ENCODE results near the gene FGF19.

The FGF19 gene

DNA sequence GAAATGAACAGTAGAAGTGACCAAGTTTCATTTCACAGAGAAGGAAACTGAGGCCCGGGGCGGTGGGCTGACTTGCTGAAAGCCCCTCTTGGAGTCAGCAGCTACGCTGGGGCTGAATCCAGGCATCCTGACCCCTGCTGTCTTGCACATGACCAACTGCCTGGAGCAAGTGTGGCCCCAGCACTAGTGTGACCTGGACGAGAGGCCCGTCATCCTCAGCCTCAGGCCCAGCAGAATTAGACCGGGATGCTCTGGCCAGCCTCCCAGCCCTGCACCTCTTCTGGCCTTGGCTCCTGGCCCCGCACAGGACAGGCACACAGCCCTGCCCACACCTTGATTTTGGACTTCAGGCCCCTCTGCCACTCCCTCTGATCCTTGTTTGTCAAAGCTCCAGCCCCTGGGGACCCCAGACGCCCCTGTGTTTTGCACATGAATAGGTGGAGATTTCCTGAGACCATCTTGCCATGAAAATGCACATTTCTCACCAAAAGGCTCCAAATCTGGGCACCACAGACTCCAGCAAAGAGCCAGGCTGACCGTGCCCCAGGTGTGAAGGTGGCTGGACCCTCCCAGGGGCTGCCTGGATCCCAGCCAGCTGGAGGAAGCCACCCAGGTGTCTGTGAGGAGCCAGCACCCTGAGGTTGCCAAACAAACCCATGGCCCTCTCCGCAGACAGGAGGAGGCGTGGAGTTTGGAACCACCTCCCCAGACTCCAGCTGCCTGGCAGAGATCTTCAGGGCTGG, 46.5 kb upstream of the FGF19 start:
- no peaks in the 10 kb centered on the region for H4K20me1 ChIP-seq (ENCODE audit: insufficient read depth, low read length)
- H3K27me3 ChIP-seq (ENCODE audit: insufficient read depth, low read length): 0 out of 2 replicates have a peak, but pooled peaks cover 3% of the 10 kb centered on the region
- no peaks in the 10 kb centered on the region for H3K79me2 ChIP-seq (ENCODE audit: insufficient read depth, low read length)
- H3K9me3 ChIP-seq (ENCODE audit: low read length): no peaks in the 10 kb centered on the region
- no peak overlapping the region for H3K27ac ChIP-seq (ENCODE audit: low read depth, low read length, poor library complexity, severe bottlenecking)
- H3K4me3 ChIP-seq (ENCODE audit: low read depth, low read length, poor library complexity, severe bottlenecking): no peak overlapping the region
- no peak overlapping the region for H3K4me2 ChIP-seq (ENCODE audit: low read length)
- no peaks in the 10 kb centered on the region for H3K9me2 ChIP-seq (ENCODE audit: low read depth, low read length)
- H2AFZ ChIP-seq (ENCODE audit: low read length): no peak overlapping the region
- no peak overlapping the region for H3K9ac ChIP-seq (ENCODE audit: low read length)
- no peaks in the 10 kb centered on the region for H3F3A ChIP-seq (ENCODE audit: insufficient read depth, low read length)
- no peaks in the 10 kb centered on the region for H3K36me3 ChIP-seq (ENCODE audit: insufficient read depth, low read length)
- H3K4me1 ChIP-seq (ENCODE audit: insufficient read depth, low read length, severe bottlenecking): no peaks in the 10 kb centered on the region
- TF ChIP-seq CTCF (IDR thresholded peaks at IDR 0.05; ENCODE audit: low read length): no peak
- no peak for TF ChIP-seq EZH2 (IDR thresholded peaks at IDR 0.05; ENCODE audit: borderline replicate concordance, low read length)

- Histone ChIP-seq H3K27me3 (ENCODE audit: insufficient read depth, low read length) (0 out of 2 replicates have a peak, but pooled peaks cover 3% of the 10 kb centered on the region), H3K79me2 (ENCODE audit: insufficient read depth, low read length) (no peaks in the 10 kb centered on the region), H3K36me3 (ENCODE audit: insufficient read depth, low read length) (no peaks in the 10 kb centered on the region), H3F3A (ENCODE audit: insufficient read depth, low read length) (no peaks in the 10 kb centered on the region), H3K4me3 (ENCODE audit: low read depth, low read length, poor library complexity, severe bottlenecking) (no peak overlapping the region), H3K9me2 (ENCODE audit: low read depth, low read length) (no peaks in the 10 kb centered on the region), H3K4me2 (ENCODE audit: low read length) (no peak overlapping the region), H3K9me3 (ENCODE audit: low read length) (no peaks in the 10 kb centered on the region), H2AFZ (ENCODE audit: low read length) (no peak overlapping the region), H4K20me1 (ENCODE audit: insufficient read depth, low read length) (no peaks in the 10 kb centered on the region), H3K4me1 (ENCODE audit: insufficient read depth, low read length, severe bottlenecking) (no peaks in the 10 kb centered on the region), H3K27ac (ENCODE audit: low read depth, low read length, poor library complexity, severe bottlenecking) (no peak overlapping the region), H3K9ac (ENCODE audit: low read length) (no peak overlapping the region)
- no peak for TF ChIP-seq EZH2 (IDR thresholded peaks at IDR 0.05; ENCODE audit: borderline replicate concordance, low read length)
- TF ChIP-seq CTCF (IDR thresholded peaks at IDR 0.05; ENCODE audit: low read length): no peak
These were observed 44.8 kb upstream of the FGF19 start for GRCh38 chr11:69748637-69749036.

DNA sequence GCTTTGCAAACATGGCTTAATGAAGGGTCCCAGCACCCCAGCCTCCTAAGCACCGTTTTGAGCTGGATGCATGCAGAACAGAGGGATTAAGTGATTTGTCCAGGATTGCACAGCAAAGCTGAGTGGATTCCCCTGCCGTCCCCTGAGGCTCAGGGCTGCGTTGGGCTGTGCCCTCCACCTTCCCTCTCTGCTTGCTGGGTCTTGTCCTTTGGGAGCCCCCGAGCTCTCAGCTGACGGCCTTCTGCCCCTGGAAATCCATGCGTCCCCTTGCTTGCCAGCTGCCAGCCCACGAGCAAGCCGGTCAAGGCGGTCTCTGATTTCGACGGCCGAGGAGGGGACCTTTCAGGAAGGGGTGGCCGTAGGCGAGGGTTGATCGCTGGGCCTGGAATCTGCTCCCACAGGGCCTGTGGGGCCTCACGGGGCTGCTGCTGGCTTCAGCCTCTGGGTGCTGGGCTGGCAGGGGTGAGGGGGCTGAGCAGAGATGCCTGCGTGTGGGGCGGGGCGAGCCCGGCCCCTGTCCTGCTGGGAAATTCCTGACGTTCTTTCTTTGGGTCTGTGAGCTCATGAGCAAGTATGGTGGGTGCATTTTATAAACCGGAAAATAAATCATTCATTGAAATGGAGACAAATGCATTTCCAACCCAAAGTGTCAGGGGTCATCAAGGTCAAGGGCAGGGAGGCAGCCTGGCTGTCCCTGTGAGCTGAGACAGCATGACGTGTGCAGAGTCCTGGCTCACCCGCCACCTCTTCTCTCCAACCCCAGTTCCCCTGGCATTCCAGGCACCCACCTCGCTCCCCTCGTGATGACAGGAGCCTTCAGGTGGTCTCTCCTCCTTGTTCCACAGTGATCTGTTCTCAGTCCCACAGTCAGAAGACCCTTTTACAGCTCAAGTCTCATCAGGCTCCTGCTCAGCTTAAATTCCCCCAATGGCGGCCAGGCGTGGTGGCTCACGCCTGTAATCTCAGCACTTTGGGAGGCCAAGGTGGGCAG, 43.2 kb upstream of the FGF19 start:
- Histone ChIP-seq H3F3A (ENCODE audit: insufficient read depth, low read length) (no peaks in the 10 kb centered on the region), H2AFZ (ENCODE audit: low read length) (no peak overlapping the region), H3K9ac (ENCODE audit: low read length) (no peak overlapping the region), H3K27me3 (ENCODE audit: insufficient read depth, low read length) (no peaks in the 10 kb centered on the region), H3K4me3 (ENCODE audit: low read depth, low read length, poor library complexity, severe bottlenecking) (no peak overlapping the region), H3K4me1 (ENCODE audit: insufficient read depth, low read length, severe bottlenecking) (no peaks in the 10 kb centered on the region), H3K79me2 (ENCODE audit: insufficient read depth, low read length) (no peaks in the 10 kb centered on the region), H3K9me2 (ENCODE audit: low read depth, low read length) (no peaks in the 10 kb centered on the region), H4K20me1 (ENCODE audit: insufficient read depth, low read length) (no peaks in the 10 kb centered on the region), H3K36me3 (ENCODE audit: insufficient read depth, low read length) (no peaks in the 10 kb centered on the region), H3K9me3 (ENCODE audit: low read length) (no peaks in the 10 kb centered on the region), H3K4me2 (ENCODE audit: low read length) (no peak overlapping the region), H3K27ac (ENCODE audit: low read depth, low read length, poor library complexity, severe bottlenecking) (no peak overlapping the region)
- no peak for TF ChIP-seq EZH2 (IDR thresholded peaks at IDR 0.05; ENCODE audit: borderline replicate concordance, low read length)
- no peak for TF ChIP-seq CTCF (IDR thresholded peaks at IDR 0.05; ENCODE audit: low read length)
